Kidney capillary endothelial cell (primary cell): ENCODE data around the gene LMO2.

Source experiments
- DNase-seq: peaks from one replicate; pipeline ENCODE4 v3.0.0-alpha.2; 2018; ENCODE audit warnings: low spot score

Gene LMO2

GRCh38 chr11:33819278-33820035, 72.4 kb downstream of the LMO2 start:
- DNase-seq: no peak
